ENCODE data around the gene TBXA2R. TPM values are rescaled to one million over a fixed set of nuclear protein-coding genes. Genes with fewer than 3 reads are reported as not detected.

The TBXA2R gene
- total and polyA plus RNA-seq, 2 experiments from 2014 or later: 0.42 to 0.73 TPM

DNA sequence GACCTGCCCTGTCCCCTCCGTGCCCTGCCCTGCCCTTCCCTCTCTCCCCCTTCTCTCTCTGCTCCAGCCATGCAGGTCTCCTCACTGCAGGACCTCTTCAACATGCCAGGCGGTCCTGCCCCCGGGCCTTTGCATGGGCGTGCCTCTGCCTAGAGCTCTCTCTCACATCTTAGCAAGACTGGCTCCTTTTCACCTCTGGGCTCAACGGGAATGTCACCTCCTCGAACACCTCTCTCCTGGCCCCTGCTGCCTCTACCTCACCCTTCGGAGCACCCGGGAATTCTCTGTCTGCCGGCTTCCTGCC is 54.9 kb downstream of the TBXA2R start:
- H3K27me3 ChIP-seq (ENCODE audit: insufficient read depth): peaks cover 3% of the 10 kb centered on the region; the same call in 1 of the 2 replicates
- Mint-ChIP-seq H3K36me3 (ENCODE audit: low read depth) (no peaks in the 10 kb centered on the region; the same call in 2 of the 3 replicates), H3K27me3 (ENCODE audit: insufficient read depth, low read depth, poor library complexity) (peaks cover 21% of the 10 kb centered on the region), H3K27ac (no peak overlapping the region; the same call in 1 of the 2 replicates), H3K9me3 (no peaks in the 10 kb centered on the region), H3K4me3 (no peak overlapping the region), H3K4me1 (peaks cover 6% of the 10 kb centered on the region)
- no peak overlapping the region for H3K27ac ChIP-seq (ENCODE audit: low read depth)
- H3K9me2 ChIP-seq (ENCODE audit: insufficient read depth): no peaks in the 10 kb centered on the region
- H4K20me1 ChIP-seq (replicated peaks; ENCODE audit: insufficient read depth): peaks cover 14% of the 10 kb centered on the region
- TF ChIP-seq JUNB (IDR thresholded peaks at IDR 0.05; ENCODE audit: unreplicated experiment) (no peak), EZH2 (IDR thresholded peaks at IDR 0.05; ENCODE audit: low read depth, unreplicated experiment) (no peak), ZNF331 (CRISPR knock-in tag; IDR thresholded peaks at IDR 0.05; ENCODE audit: low read depth) (no peak), NANOG (IDR thresholded peaks at IDR 0.05; ENCODE audit: borderline replicate concordance) (no peak), STAT1 (IDR thresholded peaks at IDR 0.05; ENCODE audit: unreplicated experiment) (no peak), POLR2AphosphoS5 (IDR thresholded peaks at IDR 0.05; ENCODE audit: low read depth) (no peak), ZNF114 (CRISPR knock-in tag; IDR thresholded peaks at IDR 0.05) (no peak), CREB1 (CRISPR knock-in tag; IDR thresholded peaks at IDR 0.05; ENCODE audit: low read depth) (no peak), EZH2phosphoT487 (IDR thresholded peaks at IDR 0.05; ENCODE audit: unreplicated experiment) (no peak)
- TF ChIP-seq, protein P1, sequence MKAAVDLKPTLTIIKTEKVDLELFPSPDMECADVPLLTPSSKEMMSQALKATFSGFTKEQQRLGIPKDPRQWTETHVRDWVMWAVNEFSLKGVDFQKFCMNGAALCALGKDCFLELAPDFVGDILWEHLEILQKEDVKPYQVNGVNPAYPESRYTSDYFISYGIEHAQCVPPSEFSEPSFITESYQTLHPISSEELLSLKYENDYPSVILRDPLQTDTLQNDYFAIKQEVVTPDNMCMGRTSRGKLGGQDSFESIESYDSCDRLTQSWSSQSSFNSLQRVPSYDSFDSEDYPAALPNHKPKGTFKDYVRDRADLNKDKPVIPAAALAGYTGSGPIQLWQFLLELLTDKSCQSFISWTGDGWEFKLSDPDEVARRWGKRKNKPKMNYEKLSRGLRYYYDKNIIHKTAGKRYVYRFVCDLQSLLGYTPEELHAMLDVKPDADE (IDR thresholded peaks at IDR 0.05): no peak
- TF ChIP-seq, protein P2, sequence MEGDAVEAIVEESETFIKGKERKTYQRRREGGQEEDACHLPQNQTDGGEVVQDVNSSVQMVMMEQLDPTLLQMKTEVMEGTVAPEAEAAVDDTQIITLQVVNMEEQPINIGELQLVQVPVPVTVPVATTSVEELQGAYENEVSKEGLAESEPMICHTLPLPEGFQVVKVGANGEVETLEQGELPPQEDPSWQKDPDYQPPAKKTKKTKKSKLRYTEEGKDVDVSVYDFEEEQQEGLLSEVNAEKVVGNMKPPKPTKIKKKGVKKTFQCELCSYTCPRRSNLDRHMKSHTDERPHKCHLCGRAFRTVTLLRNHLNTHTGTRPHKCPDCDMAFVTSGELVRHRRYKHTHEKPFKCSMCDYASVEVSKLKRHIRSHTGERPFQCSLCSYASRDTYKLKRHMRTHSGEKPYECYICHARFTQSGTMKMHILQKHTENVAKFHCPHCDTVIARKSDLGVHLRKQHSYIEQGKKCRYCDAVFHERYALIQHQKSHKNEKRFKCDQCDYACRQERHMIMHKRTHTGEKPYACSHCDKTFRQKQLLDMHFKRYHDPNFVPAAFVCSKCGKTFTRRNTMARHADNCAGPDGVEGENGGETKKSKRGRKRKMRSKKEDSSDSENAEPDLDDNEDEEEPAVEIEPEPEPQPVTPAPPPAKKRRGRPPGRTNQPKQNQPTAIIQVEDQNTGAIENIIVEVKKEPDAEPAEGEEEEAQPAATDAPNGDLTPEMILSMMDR (conservative IDR thresholded peaks at IDR 0.05; ENCODE audit: low read depth in 2 of 2): no peak
- TF ChIP-seq, protein P3, sequence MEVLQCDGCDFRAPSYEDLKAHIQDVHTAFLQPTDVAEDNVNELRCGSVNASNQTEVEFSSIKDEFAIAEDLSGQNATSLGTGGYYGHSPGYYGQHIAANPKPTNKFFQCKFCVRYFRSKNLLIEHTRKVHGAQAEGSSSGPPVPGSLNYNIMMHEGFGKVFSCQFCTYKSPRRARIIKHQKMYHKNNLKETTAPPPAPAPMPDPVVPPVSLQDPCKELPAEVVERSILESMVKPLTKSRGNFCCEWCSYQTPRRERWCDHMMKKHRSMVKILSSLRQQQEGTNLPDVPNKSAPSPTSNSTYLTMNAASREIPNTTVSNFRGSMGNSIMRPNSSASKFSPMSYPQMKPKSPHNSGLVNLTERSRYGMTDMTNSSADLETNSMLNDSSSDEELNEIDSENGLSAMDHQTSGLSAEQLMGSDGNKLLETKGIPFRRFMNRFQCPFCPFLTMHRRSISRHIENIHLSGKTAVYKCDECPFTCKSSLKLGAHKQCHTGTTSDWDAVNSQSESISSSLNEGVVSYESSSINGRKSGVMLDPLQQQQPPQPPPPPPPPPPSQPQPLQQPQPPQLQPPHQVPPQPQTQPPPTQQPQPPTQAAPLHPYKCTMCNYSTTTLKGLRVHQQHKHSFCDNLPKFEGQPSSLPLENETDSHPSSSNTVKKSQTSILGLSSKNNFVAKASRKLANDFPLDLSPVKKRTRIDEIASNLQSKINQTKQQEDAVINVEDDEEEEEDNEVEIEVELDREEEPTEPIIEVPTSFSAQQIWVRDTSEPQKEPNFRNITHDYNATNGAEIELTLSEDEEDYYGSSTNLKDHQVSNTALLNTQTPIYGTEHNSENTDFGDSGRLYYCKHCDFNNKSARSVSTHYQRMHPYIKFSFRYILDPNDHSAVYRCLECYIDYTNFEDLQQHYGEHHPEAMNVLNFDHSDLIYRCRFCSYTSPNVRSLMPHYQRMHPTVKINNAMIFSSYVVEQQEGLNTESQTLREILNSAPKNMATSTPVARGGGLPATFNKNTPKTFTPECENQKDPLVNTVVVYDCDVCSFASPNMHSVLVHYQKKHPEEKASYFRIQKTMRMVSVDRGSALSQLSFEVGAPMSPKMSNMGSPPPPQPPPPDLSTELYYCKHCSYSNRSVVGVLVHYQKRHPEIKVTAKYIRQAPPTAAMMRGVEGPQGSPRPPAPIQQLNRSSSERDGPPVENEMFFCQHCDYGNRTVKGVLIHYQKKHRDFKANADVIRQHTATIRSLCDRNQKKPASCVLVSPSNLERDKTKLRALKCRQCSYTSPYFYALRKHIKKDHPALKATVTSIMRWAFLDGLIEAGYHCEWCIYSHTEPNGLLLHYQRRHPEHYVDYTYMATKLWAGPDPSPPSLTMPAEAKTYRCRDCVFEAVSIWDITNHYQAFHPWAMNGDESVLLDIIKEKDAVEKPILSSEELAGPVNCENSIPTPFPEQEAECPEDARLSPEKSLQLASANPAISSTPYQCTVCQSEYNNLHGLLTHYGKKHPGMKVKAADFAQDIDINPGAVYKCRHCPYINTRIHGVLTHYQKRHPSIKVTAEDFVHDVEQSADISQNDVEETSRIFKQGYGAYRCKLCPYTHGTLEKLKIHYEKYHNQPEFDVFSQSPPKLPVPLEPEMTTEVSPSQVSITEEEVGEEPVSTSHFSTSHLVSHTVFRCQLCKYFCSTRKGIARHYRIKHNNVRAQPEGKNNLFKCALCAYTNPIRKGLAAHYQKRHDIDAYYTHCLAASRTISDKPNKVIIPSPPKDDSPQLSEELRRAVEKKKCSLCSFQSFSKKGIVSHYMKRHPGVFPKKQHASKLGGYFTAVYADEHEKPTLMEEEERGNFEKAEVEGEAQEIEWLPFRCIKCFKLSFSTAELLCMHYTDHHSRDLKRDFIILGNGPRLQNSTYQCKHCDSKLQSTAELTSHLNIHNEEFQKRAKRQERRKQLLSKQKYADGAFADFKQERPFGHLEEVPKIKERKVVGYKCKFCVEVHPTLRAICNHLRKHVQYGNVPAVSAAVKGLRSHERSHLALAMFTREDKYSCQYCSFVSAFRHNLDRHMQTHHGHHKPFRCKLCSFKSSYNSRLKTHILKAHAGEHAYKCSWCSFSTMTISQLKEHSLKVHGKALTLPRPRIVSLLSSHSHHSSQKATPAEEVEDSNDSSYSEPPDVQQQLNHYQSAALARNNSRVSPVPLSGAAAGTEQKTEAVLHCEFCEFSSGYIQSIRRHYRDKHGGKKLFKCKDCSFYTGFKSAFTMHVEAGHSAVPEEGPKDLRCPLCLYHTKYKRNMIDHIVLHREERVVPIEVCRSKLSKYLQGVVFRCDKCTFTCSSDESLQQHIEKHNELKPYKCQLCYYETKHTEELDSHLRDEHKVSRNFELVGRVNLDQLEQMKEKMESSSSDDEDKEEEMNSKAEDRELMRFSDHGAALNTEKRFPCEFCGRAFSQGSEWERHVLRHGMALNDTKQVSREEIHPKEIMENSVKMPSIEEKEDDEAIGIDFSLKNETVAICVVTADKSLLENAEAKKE (CRISPR knock-in tag; IDR thresholded peaks at IDR 0.05): no peak
- TF ChIP-seq, protein P4, sequence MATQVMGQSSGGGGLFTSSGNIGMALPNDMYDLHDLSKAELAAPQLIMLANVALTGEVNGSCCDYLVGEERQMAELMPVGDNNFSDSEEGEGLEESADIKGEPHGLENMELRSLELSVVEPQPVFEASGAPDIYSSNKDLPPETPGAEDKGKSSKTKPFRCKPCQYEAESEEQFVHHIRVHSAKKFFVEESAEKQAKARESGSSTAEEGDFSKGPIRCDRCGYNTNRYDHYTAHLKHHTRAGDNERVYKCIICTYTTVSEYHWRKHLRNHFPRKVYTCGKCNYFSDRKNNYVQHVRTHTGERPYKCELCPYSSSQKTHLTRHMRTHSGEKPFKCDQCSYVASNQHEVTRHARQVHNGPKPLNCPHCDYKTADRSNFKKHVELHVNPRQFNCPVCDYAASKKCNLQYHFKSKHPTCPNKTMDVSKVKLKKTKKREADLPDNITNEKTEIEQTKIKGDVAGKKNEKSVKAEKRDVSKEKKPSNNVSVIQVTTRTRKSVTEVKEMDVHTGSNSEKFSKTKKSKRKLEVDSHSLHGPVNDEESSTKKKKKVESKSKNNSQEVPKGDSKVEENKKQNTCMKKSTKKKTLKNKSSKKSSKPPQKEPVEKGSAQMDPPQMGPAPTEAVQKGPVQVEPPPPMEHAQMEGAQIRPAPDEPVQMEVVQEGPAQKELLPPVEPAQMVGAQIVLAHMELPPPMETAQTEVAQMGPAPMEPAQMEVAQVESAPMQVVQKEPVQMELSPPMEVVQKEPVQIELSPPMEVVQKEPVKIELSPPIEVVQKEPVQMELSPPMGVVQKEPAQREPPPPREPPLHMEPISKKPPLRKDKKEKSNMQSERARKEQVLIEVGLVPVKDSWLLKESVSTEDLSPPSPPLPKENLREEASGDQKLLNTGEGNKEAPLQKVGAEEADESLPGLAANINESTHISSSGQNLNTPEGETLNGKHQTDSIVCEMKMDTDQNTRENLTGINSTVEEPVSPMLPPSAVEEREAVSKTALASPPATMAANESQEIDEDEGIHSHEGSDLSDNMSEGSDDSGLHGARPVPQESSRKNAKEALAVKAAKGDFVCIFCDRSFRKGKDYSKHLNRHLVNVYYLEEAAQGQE (IDR thresholded peaks at IDR 0.05; ENCODE audit: unreplicated experiment): no peak
- no peak overlapping the region for H3K4me2 ChIP-seq
- no peak overlapping the region for H3K4me3 ChIP-seq
- no peak for DNase-seq (ENCODE audit: low spot score)
- no peaks in the 10 kb centered on the region for H3F3A ChIP-seq (replicated peaks; ENCODE audit: low read depth)
- no peaks in the 10 kb centered on the region for H3K36me3 ChIP-seq (ENCODE audit: insufficient read depth)
- no peaks in the 10 kb centered on the region for H3K4me1 ChIP-seq (ENCODE audit: insufficient read depth)
- no peak for ATAC-seq
- H3K79me2 ChIP-seq (replicated peaks; ENCODE audit: insufficient read depth): peaks cover 17% of the 10 kb centered on the region
- H2AFZ ChIP-seq: no peak overlapping the region

All from GM23338 (cell line).